HG03575 (cell line): Measurements from ENCODE around the gene RGR.

Experiments
- ATAC-seq: cut with Tn5 transposase; IDR thresholded peaks from one replicate; pipeline ENCODE4 v1.9.1; 2021; ENCODE audit not compliant: unreplicated experiment, insufficient number of reproducible peaks, low FRiP score; ENCODE audit errors: extremely low read depth

Gene RGR

GRCh38 chr10:84214612-84215235 lies 30.1 kb upstream of the RGR start:
- ATAC-seq: peak; percentile 73

- no peak for ATAC-seq
Measured at GRCh38 chr10:84216834-84217233, 28.0 kb upstream of the RGR start.

- ATAC-seq: no peak
Measured at GRCh38 chr10:84217746-84218145, 27.1 kb upstream of the RGR start.

GRCh38 chr10:84221916-84222315 lies 22.9 kb upstream of the RGR start:
- no peak for ATAC-seq

- no peak for ATAC-seq
Measured at GRCh38 chr10:84224411-84225028, 20.3 kb upstream of the RGR start.

GRCh38 chr10:84225427-84226173 lies 19.3 kb upstream of the RGR start, which contains the start of gene LRIT2:
Gene LRIT2, minus strand, starts transcription at chr10:84225544. Its CDS starts 24 bp downstream, at chr10:84225520.
- no peak for ATAC-seq

- no peak for ATAC-seq
Measured at GRCh38 chr10:84226616-84227015, 18.2 kb upstream of the RGR start.

- ATAC-seq: no peak
Measured at GRCh38 chr10:84227810-84228209, 17.0 kb upstream of the RGR start.

GRCh38 chr10:84230359-84230758 lies 14.5 kb upstream of the RGR start:
- ATAC-seq: no peak

GRCh38 chr10:84232376-84232775 lies 12.5 kb upstream of the RGR start:
- no peak for ATAC-seq

- ATAC-seq: no peak
Measured at GRCh38 chr10:84233940-84234339, 10.9 kb upstream of the RGR start.

GRCh38 chr10:84234479-84234878 lies 10.4 kb upstream of the RGR start:
- ATAC-seq: no peak

- ATAC-seq: no peak
Measured at GRCh38 chr10:84235096-84235495, 9.8 kb upstream of the RGR start.

- no peak for ATAC-seq
Measured at GRCh38 chr10:84236807-84237198, 8.1 kb upstream of the RGR start.

GRCh38 chr10:84237199-84238051 lies 7.4 kb upstream of the RGR start:
- ATAC-seq: no peak

GRCh38 chr10:84238909-84239308 lies 5.9 kb upstream of the RGR start:
- ATAC-seq: no peak

- ATAC-seq: no peak
Measured at GRCh38 chr10:84241185-84241790, 3.6 kb upstream of the RGR start, which contains the start of gene LRIT1. Gene LRIT1, minus strand, starts transcription at chr10:84241546. Its CDS starts 107 bp downstream, at chr10:84241439.

- ATAC-seq: no peak
Measured at GRCh38 chr10:84243759-84244158, 1.1 kb upstream of the RGR start.

GRCh38 chr10:84247496-84247895 lies 2.6 kb downstream of the RGR start:
- ATAC-seq: no peak
